22Rv1 (cell line): ENCODE data around the gene RTP2.

ENCODE experiments used
- H3K27ac ChIP-seq: fragments of 450-650 bp; 2 replicates; pipeline ENCODE4 v1.5.1; 2017
- ZFX ChIP-seq: fragments of 450-650 bp; IDR thresholded peaks from 2 replicates; pipeline ENCODE4 v1.6.1; 2017; ENCODE audit warnings: antibody characterized with exemption, borderline replicate concordance
- TF ChIP-seq, protein P1 (sequence below): fragments of 450-650 bp; IDR thresholded peaks from 2 replicates; pipeline ENCODE4 v1.5.1; 2017; ENCODE audit warnings: mild to moderate bottlenecking

The RTP2 gene

DNA sequence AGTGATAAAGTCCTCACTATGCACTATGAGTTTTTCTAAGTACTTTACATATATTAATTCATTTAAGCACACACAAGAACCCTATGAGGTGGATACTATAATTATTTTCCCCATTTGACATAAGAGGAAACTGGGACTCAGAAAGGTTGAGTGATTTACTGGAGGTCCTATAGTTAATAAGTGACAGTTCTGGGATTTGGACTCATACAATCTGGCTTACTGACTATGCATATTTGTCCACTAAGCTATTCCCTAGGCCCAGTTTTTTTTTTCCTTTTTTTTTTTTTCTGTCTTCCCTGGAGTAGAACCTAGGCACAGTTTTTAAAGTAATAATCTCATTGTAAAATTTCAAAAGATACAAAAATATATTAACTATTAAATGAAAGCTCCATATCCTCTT, 6.3 kb upstream of the RTP2 start:
- no peak overlapping the region for H3K27ac ChIP-seq
- TF ChIP-seq, protein P1, sequence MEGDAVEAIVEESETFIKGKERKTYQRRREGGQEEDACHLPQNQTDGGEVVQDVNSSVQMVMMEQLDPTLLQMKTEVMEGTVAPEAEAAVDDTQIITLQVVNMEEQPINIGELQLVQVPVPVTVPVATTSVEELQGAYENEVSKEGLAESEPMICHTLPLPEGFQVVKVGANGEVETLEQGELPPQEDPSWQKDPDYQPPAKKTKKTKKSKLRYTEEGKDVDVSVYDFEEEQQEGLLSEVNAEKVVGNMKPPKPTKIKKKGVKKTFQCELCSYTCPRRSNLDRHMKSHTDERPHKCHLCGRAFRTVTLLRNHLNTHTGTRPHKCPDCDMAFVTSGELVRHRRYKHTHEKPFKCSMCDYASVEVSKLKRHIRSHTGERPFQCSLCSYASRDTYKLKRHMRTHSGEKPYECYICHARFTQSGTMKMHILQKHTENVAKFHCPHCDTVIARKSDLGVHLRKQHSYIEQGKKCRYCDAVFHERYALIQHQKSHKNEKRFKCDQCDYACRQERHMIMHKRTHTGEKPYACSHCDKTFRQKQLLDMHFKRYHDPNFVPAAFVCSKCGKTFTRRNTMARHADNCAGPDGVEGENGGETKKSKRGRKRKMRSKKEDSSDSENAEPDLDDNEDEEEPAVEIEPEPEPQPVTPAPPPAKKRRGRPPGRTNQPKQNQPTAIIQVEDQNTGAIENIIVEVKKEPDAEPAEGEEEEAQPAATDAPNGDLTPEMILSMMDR, result no peak
- no peak for TF ChIP-seq ZFX

DNA sequence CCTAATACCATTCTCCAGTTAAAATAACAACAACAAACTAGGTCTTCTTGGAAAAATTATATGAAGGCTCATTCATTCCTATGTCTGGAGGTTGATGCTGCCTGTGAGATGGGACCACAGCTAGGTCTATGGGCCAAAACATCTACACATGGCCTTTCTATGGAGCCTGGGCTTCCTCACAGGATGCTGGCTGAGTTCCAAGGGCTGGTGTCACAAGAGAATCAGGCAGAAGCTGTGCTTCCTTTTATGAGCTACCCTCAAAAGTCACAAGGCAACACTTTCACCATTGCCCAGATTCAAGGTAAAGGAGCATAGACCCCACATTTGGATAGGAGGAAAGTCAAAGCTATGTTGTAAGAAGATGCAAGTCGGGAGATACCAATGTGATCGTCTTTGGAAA, 4.6 kb upstream of the RTP2 start:
- no peak overlapping the region for H3K27ac ChIP-seq
- TF ChIP-seq, protein P1, result no peak

DNA sequence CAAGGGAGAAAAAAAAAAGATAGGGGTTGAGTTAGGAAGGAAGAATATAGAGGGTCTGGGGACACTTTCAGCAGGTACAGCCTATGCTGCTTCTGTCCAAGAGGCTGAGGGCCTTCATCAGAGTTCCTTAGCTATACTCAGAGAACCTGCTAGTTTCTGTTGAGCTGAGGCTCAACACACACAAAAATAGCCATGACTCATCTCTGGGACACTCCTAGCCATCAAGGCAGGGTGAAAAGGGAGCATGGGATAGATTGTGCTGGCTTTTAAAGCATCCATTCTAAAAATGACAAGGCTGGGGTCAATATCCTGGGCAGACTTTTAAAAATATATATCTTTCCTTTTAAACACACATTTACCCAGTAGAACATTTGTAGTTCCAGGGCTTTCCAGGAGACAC, 2.8 kb upstream of the RTP2 start:
- TF ChIP-seq ZFX, result no peak
- TF ChIP-seq, protein P1, result no peak
- no peak overlapping the region for H3K27ac ChIP-seq

DNA sequence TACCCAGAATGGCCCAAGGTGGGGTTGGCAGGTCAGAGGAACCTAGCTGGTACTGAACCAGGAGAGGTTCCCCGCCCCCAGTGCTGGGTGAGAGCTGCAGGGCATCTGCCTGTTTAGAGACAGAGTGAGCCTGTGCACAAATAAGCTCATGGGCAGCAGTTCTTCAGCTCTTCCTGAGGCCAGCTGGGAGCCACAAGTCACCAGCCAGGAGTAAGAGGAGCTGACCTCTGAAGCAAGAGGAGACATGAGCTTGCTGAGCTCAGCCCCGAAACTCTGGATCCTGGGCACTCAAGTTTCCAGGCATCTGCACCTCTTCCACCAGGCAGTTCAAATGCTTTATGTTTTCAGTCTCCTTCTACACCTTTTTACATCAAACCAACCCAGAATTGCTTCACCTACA, 2.1 kb downstream of the RTP2 start:
- no peak overlapping the region for H3K27ac ChIP-seq
- no peak for TF ChIP-seq ZFX
- TF ChIP-seq, protein P1, result no peak

DNA sequence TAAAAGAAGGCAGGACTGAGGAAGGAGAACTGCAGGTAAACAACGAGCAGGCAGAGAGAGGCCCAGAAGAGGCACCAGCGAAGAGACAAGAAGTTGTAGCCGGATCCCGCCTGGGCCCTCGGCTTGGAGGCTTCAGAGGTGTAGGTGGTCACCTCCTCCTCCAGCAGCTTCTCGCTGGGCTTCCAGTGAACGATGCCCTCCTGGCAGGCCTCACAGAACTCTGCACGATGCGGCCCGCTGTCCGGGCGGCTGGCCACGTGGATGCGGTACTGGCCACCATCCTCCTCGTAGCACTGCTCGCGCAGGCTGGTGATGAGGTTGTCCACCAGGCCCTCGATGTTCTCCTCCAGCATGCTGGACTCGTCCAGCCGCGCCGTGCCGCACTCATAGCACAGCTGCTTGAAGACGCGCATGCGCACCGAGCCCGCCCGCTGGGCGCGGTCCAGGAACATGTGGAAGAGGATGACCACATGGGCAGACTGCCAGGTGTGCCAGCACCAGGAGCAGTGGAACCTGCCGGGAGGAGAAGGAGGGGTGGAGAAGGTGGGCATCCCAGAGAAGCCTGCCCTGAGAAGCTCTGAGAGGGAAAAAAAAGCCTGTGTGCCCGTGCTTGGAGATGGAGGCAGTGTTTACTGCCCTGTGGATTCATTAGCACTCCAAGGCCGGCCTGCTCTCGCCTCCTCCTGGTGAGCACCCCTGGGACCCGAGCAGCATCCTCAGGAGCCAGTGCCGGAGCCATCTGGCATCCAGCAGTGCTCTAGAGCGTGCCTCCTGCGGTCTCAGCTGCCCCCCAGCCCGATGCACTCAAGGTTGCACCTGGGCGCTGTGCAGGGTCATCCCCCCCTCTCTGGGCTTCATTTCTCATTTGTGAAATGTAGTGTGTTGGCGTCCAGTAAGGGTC, 3.6 kb downstream of the RTP2 start:
- no peak overlapping the region for H3K27ac ChIP-seq
- TF ChIP-seq ZFX, result no peak
- TF ChIP-seq, protein P1, result no peak

DNA sequence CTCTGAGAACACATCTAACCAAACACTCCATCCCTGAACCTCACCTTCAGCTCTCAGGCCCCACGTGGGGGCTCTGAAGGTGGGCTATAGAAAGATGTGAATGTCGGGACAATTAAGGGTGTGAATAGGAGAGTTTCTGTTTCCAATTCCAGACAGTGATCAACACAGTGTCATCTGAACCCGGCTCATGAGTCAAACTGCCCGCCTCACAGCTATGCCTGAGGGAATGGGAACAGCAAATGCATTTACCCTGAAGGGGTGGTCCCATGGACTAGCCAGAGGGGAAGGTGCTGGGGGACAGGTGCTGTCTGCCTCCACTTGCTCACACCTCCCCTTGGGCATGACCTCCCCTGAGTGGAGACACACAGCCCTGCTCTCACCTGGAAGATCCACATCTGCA, 6.3 kb downstream of the RTP2 start:
- TF ChIP-seq, protein P1, result no peak
- no peak for TF ChIP-seq ZFX
- no peak overlapping the region for H3K27ac ChIP-seq

DNA sequence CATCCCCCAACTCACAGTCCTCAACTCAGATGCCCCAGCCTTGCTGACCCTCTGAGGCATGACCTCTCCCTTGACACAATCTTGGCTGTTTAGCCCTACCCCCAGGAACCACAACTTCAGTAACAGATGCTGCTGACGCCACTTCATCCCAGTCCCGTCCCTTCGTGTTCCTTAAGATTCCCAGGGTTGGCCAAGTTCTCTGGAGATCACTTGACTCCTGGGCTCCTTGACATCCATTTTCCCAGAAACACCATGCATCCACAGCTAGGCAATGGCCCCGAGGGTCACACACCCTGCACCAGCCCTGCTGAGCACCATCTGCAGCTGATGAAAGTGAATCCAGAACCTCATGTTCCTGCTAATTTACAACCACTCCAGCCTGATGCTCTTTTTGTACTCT, 6.9 kb downstream of the RTP2 start:
- H3K27ac ChIP-seq, result no peak overlapping the region
- TF ChIP-seq ZFX, result no peak
- TF ChIP-seq, protein P1, result no peak
